Tibial nerve (tissue), 4 donors: ENCODE results near the gene SLIT3. TPM values are rescaled to one million over a fixed set of nuclear protein-coding genes. Genes with fewer than 3 reads are reported as not detected.

Experiments
- DNase-seq, 2 donors: peaks; one replicate each; pipeline ENCODE4 v3.0.0-alpha.2; 2019; ENCODE audit warnings: low spot score in 2 of 2
- H3K27ac ChIP-seq, 4 donors: fragments of 200-600 bp; sonication (generic) in 3 of 4; one replicate each; pipeline ENCODE4 v1.5.1; 2017 to 2019; ENCODE audit warnings: mild to moderate bottlenecking in 1 of 4
- H3K27me3 ChIP-seq, 2 donors: fragments of 200-600 bp; sonication (generic) in 1 of 2; one replicate each; pipeline versions ENCODE4 v1.5.1 to v1.6.0; 2017 to 2019
- H3K36me3 ChIP-seq, 3 donors: fragments of 200-600 bp; sonication (generic); one replicate each; pipeline ENCODE4 v1.5.1; 2018 to 2019
- H3K4me1 ChIP-seq, 4 donors: fragments of 200-600 bp; sonication (generic) in 3 of 4; one replicate each; pipeline ENCODE4 v1.5.1; 2017 to 2019
- H3K4me3 ChIP-seq, 4 donors: fragments of 200-600 bp; sonication (generic) in 3 of 4; one replicate each; pipeline ENCODE4 v1.5.1; 2017 to 2019; ENCODE audit warnings: mild to moderate bottlenecking in 1 of 4, moderate library complexity in 1 of 4
- H3K9me3 ChIP-seq, 4 donors: fragments of 200-600 bp; sonication (generic) in 3 of 4; one replicate each; pipeline ENCODE4 v1.5.1; 2017 to 2019
- CTCF ChIP-seq, 5 experiments: fragments of 200-600 bp in 3 of 5; fragments of 450-650 bp in 2 of 5; sonication (generic) in 3 of 5; IDR thresholded peaks; one replicate each; pipeline ENCODE4 v1.5.1; 2016 to 2019; ENCODE audit warnings: antibody characterized with exemption in 5 of 5, mild to moderate bottlenecking in 3 of 5, moderate library complexity in 2 of 5
- EP300 ChIP-seq, 2 donors: sonication (generic); formaldehyde crosslinking; IDR thresholded peaks; one replicate each; pipeline ENCODE4 v1.6.1; 2017; ENCODE audit warnings: antibody characterized with exemption in 2 of 2, mild to moderate bottlenecking in 1 of 2
- POLR2A ChIP-seq, 2 donors: fragments of 450-650 bp; IDR thresholded peaks; one replicate each; pipeline ENCODE4 v1.6.1; 2017; ENCODE audit warnings: antibody characterized with exemption in 2 of 2, mild to moderate bottlenecking in 2 of 2, moderate library complexity in 2 of 2
- WGBS, 2 donors: methylation state at CpG; one replicate each; pipeline ENCODE4 v1.1.5; 2018; 5-methylcytosine and 5-hydroxymethylcytosine counted together
- total RNA-seq, 4 donors: library from RNA; depleted of rRNA; stranded (reverse); fragments of >200 nt; gene quantifications; one replicate each; pipeline ENCODE4 v1.1.0, GENCODE V29; 2016

The SLIT3 gene
- total RNA-seq, 4 donors from 2014 or later: 16.6 to 39.0 (median 20.2) TPM

GRCh38 chr5:169100735-169101075, 200.2 kb downstream of the SLIT3 start:
- TF ChIP-seq EP300 (IDR thresholded peaks at IDR 0.05) (no peak), CTCF (IDR thresholded peaks at IDR 0.05) (no peak), POLR2A (IDR thresholded peaks at IDR 0.05) (no peak)
- DNase-seq: no peak
- Histone ChIP-seq H3K4me3 (no peak overlapping the region), H3K27me3 (no peaks in the 10 kb centered on the region), H3K36me3 (no peaks in the 10 kb centered on the region), H3K4me1 (peaks cover 0 to 40% (median 0%) of the 10 kb centered on the region in 4 donors), H3K9me3 (no peaks in the 10 kb centered on the region), H3K27ac (peak overlapping the region in 1 of 4 donors; percentile 51)
- whole genome bisulfite sequencing, 2 donors: 81 to 94% methylated on average over 2 of the region's 2 CpGs

- H3K27ac ChIP-seq: peak overlapping the region in 2 of 4 donors; percentile 34 to 51
- WGBS, 2 donors: 74 to 81% methylated on average over 10 of the region's 10 CpGs
- peak in 1 of 2 donors; percentile 12 for DNase-seq
- no peaks in the 10 kb centered on the region for H3K36me3 ChIP-seq
- H3K27me3 ChIP-seq: no peaks in the 10 kb centered on the region
- H3K4me1 ChIP-seq: peaks cover 0 to 40% (median 0%) of the 10 kb centered on the region in 4 donors
- TF ChIP-seq CTCF (IDR thresholded peaks at IDR 0.05) (no peak), EP300 (IDR thresholded peaks at IDR 0.05) (peak in 1 of 2 donors; percentile 39), POLR2A (IDR thresholded peaks at IDR 0.05) (no peak)
- no peaks in the 10 kb centered on the region for H3K9me3 ChIP-seq
- no peak overlapping the region for H3K4me3 ChIP-seq
Observed at GRCh38 chr5:169099801-169100734, 200.9 kb downstream of the SLIT3 start.

- DNase-seq: no peak
- TF ChIP-seq EP300 (IDR thresholded peaks at IDR 0.05): no peak
- TF ChIP-seq POLR2A (IDR thresholded peaks at IDR 0.05): no peak
- TF ChIP-seq CTCF (IDR thresholded peaks at IDR 0.05): no peak
- Histone ChIP-seq H3K9me3 (no peaks in the 10 kb centered on the region), H3K27ac (peak overlapping the region in 2 of 4 donors; percentile 59 to 71), H3K4me3 (no peak overlapping the region), H3K27me3 (no peaks in the 10 kb centered on the region), H3K36me3 (no peaks in the 10 kb centered on the region), H3K4me1 (peaks cover 0 to 35% (median 0%) of the 10 kb centered on the region in 4 donors)
- 53 to 57% methylated on average over 12 of the region's 12 CpGs for WGBS, 2 donors
Observed at GRCh38 chr5:169098331-169099121, 202.4 kb downstream of the SLIT3 start.

- peak overlapping the region in 2 of 4 donors; percentile 59 to 71 for H3K27ac ChIP-seq
- H3K27me3 ChIP-seq: no peaks in the 10 kb centered on the region
- H3K4me3 ChIP-seq: no peak overlapping the region
- DNase-seq: peak in 1 of 2 donors; percentile 16
- 46 to 58% methylated on average over 10 of the region's 10 CpGs for WGBS, 2 donors
- no peaks in the 10 kb centered on the region for H3K9me3 ChIP-seq
- TF ChIP-seq EP300 (IDR thresholded peaks at IDR 0.05) (no peak), POLR2A (IDR thresholded peaks at IDR 0.05) (no peak), CTCF (IDR thresholded peaks at IDR 0.05) (no peak)
- no peaks in the 10 kb centered on the region for H3K36me3 ChIP-seq
- peaks cover 0 to 35% (median 0%) of the 10 kb centered on the region in 4 donors for H3K4me1 ChIP-seq
Observed at GRCh38 chr5:169097374-169098326, 203.3 kb downstream of the SLIT3 start.
